ENCODE data around the gene ACTR2.

ACTR2 gene

DNA sequence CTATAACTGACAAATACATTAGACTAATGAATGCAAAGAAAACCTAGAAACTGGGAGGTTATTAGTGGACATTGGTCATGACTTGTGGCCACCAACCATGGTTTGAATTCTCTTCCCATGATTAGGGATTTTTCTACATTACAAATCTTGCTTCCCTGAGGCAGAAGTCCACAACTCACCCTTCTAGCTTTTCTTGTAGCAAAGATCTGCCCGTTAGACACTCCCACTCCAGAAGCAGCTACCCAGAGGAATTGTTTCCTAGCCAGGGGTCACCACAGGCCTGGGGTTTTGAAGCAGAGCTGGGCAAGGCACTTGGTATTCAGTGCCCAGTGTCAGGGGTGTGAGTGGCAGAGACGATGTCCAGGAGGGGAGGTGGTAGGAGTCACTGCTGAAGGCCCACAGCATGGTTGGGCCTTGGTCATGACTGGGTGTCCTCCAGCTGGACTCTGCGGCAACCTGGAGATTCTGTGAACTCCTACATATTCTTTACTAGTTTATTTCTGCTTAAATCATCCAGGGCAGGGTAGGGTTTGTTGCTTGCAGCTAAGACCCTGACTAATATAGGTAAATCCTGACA lies 54.9 kb downstream of the ACTR2 start:
- DNase-seq (ENCODE audit: low spot score): no peak
- TF ChIP-seq, protein P1, sequence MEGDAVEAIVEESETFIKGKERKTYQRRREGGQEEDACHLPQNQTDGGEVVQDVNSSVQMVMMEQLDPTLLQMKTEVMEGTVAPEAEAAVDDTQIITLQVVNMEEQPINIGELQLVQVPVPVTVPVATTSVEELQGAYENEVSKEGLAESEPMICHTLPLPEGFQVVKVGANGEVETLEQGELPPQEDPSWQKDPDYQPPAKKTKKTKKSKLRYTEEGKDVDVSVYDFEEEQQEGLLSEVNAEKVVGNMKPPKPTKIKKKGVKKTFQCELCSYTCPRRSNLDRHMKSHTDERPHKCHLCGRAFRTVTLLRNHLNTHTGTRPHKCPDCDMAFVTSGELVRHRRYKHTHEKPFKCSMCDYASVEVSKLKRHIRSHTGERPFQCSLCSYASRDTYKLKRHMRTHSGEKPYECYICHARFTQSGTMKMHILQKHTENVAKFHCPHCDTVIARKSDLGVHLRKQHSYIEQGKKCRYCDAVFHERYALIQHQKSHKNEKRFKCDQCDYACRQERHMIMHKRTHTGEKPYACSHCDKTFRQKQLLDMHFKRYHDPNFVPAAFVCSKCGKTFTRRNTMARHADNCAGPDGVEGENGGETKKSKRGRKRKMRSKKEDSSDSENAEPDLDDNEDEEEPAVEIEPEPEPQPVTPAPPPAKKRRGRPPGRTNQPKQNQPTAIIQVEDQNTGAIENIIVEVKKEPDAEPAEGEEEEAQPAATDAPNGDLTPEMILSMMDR (IDR thresholded peaks at IDR 0.05; ENCODE audit: extremely low read depth, insufficient read depth, missing control alignments): no peak
- in situ Hi-C loops (cut with MboI; ENCODE audit: low pct_unique_long_range_greater_than_20kb, low sequenced_read_pairs, unreplicated experiment): no loop called here

DNA sequence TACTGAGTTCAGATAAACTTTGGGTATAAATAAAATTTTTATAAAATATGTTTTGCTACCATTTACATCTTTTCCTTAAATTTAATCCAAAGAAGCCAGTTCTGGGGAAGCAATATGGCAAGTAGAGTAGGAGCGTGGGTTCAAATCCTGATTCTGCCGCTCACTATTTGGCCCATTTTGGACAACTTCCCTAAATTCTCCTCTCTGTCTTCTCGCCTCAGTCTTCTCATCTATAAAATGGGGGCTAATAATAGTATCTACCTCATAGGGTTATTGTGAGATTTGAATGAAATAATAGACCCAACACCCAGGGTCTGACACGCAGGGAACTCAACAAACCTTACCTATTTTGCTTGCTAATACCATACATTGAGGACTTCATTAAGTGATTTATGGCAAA lies 59.7 kb downstream of the ACTR2 start:
- TF ChIP-seq, protein P1 (IDR thresholded peaks at IDR 0.05; ENCODE audit: extremely low read depth, insufficient read depth, missing control alignments): no peak
- in situ Hi-C loops (cut with MboI; ENCODE audit: low pct_unique_long_range_greater_than_20kb, low sequenced_read_pairs, unreplicated experiment): no loop called here
- no peak for DNase-seq (ENCODE audit: low spot score)

DNA sequence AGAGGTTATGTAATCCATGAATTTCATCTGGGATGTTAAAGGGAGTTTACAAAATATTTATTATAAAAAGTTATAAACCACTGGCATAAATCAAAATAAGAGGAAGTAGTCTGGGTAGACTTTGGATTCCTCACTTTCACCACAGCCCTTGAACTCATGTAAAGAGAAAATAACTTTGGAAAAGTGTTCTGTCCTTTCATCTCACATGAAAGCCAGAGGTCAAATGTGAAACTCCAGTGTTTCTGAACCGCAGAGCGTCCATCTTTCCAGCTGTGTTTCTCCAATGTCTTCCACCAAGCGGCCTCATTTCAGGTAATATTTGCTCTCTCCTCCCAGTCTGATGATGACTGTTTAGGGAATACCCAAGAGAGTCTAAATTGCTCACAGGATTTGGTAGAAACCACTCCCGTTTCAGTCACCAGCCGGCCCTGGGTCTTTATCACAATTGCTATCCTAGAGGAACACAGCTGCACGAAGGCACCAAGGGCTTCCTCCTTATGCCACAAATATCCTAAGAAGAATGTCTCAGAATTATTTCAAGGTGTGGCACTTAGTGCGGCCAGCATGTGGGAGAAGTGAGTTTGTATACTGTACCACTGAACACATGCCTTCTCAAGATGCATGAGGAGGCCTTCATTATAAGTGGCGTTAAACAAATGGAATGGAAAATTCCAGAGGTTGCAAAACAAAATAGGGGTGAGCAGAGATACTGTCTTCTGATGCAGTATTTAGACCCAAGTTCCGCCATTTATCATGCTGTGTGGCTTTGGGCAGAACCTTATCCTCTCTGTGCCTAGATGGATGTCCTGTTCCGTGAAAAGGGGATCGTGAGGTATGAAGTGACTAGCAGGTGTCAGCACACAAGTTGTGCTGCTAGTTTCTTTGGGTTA lies 63.8 kb downstream of the ACTR2 start:
- DNase-seq (ENCODE audit: low spot score): no peak
- in situ Hi-C loops (cut with MboI; ENCODE audit: low pct_unique_long_range_greater_than_20kb, low sequenced_read_pairs, unreplicated experiment): no loop called here
- TF ChIP-seq, protein P1 (IDR thresholded peaks at IDR 0.05; ENCODE audit: extremely low read depth, insufficient read depth, missing control alignments): no peak

DNA sequence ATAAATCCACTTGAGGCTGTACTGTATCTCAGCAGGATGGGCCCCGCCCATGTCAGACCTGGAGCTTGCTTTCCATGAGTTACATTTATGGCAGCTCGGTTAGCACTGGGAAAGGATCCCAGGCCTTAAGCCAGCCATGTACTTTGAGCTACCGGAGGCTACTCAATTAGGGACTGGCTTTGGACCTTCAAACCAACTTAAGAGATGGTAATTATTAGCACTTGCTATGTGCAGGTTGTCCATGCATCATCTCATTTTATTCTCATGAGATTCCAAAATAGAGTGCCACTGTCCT lies 64.4 kb downstream of the ACTR2 start:
- no peak for DNase-seq (ENCODE audit: low spot score)
- in situ Hi-C loops (cut with MboI; ENCODE audit: low pct_unique_long_range_greater_than_20kb, low sequenced_read_pairs, unreplicated experiment): no loop called here
- TF ChIP-seq, protein P1 (IDR thresholded peaks at IDR 0.05; ENCODE audit: extremely low read depth, insufficient read depth, missing control alignments): no peak

DNA sequence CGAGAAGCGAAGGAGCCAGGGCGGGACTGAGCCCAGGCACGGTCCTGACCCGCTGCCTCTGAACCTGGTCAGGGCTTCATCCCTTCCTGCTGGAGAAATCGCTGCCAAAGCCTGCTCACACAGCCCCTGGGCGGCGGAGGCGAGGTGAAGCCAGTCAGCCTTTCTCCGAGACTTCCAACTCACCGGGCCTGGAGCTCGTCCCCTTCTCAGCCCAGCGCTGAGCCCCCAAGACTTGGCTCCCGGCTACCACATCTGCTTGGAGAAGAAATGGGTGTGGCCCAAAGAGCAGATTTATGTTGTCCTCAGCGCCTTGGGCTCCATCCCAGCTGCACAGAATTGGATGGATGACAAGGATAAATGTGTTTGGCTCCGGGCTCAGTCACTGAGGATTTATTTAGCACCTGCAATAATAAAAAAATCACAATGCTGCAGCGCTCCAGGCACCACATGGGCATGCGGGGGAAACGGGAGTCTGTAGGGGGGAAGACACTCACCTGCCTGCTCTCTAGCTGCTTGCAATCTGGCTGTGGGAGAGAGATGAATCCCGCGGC lies 64.9 kb downstream of the ACTR2 start:
- DNase-seq (ENCODE audit: low spot score): no peak
- TF ChIP-seq, protein P1 (IDR thresholded peaks at IDR 0.05; ENCODE audit: extremely low read depth, insufficient read depth, missing control alignments): no peak
- in situ Hi-C loops (cut with MboI; ENCODE audit: low pct_unique_long_range_greater_than_20kb, low sequenced_read_pairs, unreplicated experiment): no loop called here

DNA sequence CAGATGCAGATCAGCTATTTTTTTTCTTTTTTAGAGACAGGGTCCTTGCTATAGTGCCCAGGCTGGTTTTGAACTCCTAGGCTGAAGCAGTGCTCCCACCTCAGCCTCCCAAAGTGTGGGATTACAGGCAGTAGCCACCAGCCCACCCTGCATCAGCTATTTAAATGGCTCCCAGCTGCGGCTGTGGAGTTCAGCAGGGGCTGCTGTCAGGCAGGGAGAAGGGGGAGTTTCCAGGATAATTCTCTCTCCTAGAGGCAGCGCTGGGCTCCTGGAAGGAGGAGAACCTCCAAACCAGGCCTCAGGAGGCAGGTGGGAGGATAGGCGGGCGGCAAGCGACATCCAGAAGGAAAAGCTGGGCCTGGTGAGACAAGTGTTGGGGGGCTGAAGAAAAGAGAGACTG lies 65.7 kb downstream of the ACTR2 start:
- in situ Hi-C loops (cut with MboI; ENCODE audit: low pct_unique_long_range_greater_than_20kb, low sequenced_read_pairs, unreplicated experiment): no loop called here
- TF ChIP-seq, protein P1 (IDR thresholded peaks at IDR 0.05; ENCODE audit: extremely low read depth, insufficient read depth, missing control alignments): no peak
- no peak for DNase-seq (ENCODE audit: low spot score)
